GM10248 (cell line): ENCODE measurements around the gene HOXC4.

Experiments used
- CTCF ChIA-PET: fragments of 300-600 bp; sonication (Branson Sonifier 250); formaldehyde crosslinking; extraction: SDS; loops from one replicate; lab custom pipeline; 2021; ENCODE audit warnings: antibody characterized with exemption; lab: Yijun Ruan, JAX
- POLR2A ChIA-PET: fragments of 350-650 bp; sonication (Branson Sonifier 250); formaldehyde crosslinking; extraction: SDS; loops from one replicate; lab custom pipeline; 2020; ENCODE audit warnings: antibody characterized with exemption; lab: Yijun Ruan, JAX
- DNase-seq: peaks from one replicate; pipeline ENCODE4 v3.0.0; 2012; ENCODE audit errors: extremely low spot score
- TF ChIP-seq, protein P1 (sequence below): IDR thresholded peaks from 2 replicates; pipeline ENCODE4 v1.5.1; 2012; ENCODE audit warnings: mild to moderate bottlenecking, low read depth; ENCODE audit errors: extremely low read depth, missing control alignments, control extremely low read depth

HOXC4 gene

DNA sequence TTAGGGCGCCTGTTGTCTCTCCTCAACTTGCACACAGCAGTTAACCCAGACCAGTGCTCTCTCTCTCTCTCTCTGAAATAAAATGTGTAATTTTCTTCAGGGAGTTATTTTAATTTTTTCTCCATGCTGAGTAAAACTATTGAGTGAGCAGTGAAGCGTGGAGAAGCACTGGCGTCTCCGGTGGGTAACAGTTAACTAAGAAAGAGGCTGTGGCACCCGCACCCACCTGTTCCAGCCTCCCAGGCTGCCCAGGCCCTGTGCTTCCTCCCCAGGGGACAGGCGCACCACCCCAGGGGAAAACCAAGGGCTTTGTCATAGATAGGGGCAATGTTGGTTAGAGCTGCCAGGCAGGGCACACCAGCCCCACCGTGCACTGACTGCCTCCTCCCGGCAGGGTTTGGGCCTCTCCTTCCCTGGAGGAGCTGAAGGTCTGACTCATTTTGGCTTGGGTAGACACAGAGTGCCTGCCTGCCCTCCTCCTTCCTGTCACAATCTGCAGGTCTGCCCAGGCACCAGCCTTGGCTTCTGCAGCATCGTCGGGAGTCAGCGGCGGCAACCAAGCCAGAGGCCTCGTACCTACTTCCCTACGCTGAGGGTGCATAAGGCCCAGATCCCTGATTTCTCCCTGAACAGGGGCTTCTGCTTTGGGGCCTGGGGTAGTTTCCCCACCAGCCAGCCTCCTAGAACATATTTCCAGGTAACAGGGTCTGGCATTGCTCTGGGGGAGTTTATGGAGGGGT, 16.8 kb upstream of the HOXC4 start:
- CTCF ChIA-PET = interaction anchor here (1.0 to 7.9 kb wide), 6 partner anchors 16 to 171 kb away, joined by 3 to 139 read pairs (median 4); no protein-coding TSS in a partner anchor
- TF ChIP-seq, protein P1, sequence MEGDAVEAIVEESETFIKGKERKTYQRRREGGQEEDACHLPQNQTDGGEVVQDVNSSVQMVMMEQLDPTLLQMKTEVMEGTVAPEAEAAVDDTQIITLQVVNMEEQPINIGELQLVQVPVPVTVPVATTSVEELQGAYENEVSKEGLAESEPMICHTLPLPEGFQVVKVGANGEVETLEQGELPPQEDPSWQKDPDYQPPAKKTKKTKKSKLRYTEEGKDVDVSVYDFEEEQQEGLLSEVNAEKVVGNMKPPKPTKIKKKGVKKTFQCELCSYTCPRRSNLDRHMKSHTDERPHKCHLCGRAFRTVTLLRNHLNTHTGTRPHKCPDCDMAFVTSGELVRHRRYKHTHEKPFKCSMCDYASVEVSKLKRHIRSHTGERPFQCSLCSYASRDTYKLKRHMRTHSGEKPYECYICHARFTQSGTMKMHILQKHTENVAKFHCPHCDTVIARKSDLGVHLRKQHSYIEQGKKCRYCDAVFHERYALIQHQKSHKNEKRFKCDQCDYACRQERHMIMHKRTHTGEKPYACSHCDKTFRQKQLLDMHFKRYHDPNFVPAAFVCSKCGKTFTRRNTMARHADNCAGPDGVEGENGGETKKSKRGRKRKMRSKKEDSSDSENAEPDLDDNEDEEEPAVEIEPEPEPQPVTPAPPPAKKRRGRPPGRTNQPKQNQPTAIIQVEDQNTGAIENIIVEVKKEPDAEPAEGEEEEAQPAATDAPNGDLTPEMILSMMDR = no peak
- POLR2A ChIA-PET = no interaction called here
- no peak for DNase-seq

DNA sequence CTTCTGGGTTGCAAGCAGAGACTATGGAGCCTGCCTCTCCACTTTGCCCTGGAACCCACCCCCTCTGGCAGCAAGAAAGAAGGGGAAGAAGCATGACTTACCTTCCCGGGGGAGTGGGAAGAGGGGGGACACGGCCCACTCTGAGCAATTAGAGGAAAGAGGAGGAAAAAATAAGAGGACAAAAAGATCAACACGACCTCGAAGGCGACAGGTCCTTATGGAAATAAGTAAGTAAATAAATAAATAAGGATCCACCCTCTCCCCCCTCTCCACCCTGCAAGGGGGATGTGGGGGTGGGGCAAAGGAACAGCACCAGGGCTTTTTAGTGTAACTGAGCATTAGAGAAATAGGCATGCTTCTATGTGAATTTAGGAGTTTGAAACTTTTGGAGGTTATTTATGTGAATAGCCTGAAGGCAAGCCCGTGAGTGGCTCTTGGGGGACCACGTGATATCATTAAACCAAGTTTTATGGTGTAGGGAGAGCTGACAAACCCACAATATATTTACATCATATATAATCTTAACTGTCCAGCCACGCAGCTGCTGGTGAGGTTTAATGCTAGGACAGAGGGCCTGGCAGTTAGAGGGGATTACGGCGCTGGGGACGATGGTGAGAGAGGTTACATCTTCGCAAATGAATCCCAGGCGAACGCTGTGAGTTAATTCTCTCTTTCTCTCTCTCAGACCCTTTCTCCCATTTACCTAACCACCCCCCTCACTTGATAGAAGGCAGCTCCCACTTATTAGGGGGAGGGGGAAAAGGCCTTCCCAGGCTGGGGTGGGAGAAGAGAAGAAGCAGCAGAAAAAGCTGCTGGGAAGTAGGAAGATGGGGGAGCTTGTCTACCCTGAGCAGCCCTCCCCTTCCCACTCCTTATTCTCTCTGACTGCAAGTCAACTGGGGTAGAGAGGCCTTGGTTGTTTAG, 16.0 kb upstream of the HOXC4 start:
- DNase-seq = no peak
- POLR2A ChIA-PET = no interaction called here
- TF ChIP-seq, protein P1 = no peak
- CTCF ChIA-PET = interaction anchor here (1.0 to 4.2 kb wide), 9 partner anchors 15 to 170 kb away, joined by 3 to 16 read pairs (median 4); partner anchors contain the start of gene HOXC4

DNA sequence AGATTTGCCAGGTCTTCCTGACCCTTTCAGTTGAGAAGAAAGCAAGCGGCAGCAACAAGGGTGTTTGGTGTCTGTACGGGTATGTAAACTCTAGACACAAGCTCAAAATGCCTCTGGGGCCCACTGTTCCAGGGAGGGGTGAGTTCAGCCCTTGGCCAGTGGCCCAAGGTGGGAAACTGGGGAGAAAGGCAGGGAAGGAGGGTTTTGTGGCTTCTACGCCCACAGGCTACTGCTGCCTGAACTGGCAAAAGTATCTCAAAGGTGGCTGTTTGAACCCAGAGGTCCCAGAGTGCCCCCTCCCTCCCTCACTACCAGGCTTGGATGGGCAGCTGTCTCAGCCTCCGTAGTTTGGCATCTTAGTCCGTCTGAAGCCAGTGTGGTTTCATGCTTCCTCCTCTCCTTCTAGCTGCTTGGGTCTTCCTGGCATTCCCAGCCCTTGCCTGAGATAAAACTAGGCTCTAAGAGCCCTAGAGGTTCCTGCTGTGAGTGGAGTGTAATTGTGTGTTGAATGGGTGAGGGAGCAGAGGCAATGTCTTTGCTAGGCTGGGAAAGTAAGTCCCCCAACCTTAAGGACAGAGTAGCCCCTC, 15.3 kb upstream of the HOXC4 start:
- POLR2A ChIA-PET = no interaction called here

DNA sequence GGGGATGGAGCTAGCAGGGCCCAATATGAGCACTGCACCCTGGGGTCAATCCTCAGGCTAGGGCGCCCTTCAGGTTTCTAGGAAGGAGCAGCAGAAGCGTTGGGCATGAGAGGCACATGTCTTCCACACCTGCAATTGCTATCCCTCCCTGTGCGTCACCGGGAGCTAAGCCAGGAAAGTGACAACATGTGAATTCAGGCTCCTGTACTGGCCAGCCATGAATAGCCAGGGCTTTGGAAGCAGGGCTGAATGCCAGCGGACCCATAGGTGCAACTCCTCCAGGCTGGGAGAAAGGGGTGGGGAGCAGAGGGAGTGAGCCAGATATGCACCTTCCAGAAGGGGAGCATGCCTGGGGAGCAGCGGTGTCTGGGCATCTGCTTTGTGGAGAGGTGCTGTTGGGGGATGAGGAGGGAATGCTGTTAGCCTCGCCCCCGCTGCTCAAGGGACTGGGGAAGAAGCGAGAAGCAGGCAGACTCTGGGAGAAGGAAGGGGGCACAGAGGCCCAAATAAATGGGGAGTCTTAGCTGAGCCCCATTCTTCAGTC, 14.7 kb upstream of the HOXC4 start:
- POLR2A ChIA-PET = no interaction called here
- TF ChIP-seq, protein P1 = no peak
- CTCF ChIA-PET = interaction anchor here (0.6 to 2.3 kb wide), 6 partner anchors 14 to 168 kb away, joined by 3 to 10 read pairs (median 5); partner anchors contain the start of gene HOXC4
- DNase-seq = no peak

More for the DNA sequence above, 15.3 kb upstream of the HOXC4 start:
- DNase-seq = no peak
- TF ChIP-seq, protein P1 = no peak
- CTCF ChIA-PET = interaction anchor here (1.0 to 4.2 kb wide), 7 partner anchors 15 to 169 kb away, joined by 3 to 16 read pairs (median 7); partner anchors contain the start of gene HOXC4

DNA sequence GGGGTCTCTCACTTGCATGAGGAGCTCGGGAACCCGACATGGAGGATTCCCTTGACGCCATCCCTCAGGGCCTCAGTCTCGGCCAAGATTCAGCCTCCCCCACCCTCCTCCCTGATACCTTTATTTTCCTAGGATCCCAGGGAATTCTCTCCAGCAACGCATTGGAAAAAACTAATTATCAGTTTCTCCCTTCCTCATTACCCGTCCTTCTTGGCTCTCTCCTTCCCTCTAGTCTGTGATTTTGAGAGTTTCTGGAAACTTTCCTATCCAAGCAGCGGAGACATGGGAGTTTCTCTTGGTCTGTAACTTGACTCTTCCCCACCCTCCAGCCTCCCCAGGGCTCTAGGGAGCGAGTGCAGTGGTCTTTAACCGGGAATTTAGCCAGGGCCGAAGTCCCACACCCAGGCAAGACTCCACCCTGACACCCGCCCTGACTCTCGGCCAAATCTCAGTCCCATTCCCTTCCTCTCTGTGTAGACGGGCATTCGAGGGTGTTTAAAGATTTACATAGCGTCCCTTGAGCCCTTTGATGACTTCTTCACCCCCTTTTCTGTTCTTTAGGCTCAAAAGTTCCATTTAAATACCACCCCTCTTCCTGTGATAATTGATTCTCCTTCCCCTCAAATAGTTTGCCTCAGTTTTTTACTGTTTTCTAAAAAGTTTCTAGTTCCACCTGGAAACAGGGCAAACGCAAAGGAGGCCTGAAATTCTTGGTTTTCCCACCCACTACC, 14.1 kb upstream of the HOXC4 start:
- TF ChIP-seq, protein P1 = no peak
- ChIA-PET POLR2A (no interaction called here), CTCF (interaction anchor here (0.6 to 2.3 kb wide), 6 partner anchors 13 to 168 kb away, joined by 3 to 10 read pairs (median 4); partner anchors contain the start of gene HOXC4)
- no peak for DNase-seq
